ENCODE measurements around the gene ANKRD24.

- TF ChIP-seq CTCF (IDR thresholded peaks at IDR 0.05) (no peak), RCOR1 (IDR thresholded peaks at IDR 0.05; ENCODE audit: low read length) (no peak), MAX (IDR thresholded peaks at IDR 0.05; ENCODE audit: low read depth) (no peak), REST (IDR thresholded peaks at IDR 0.05; ENCODE audit: low read depth, low read length) (no peak), GATA2 (CRISPR knock-in tag; IDR thresholded peaks at IDR 0.05) (no peak), RFX5 (IDR thresholded peaks at IDR 0.05; ENCODE audit: low read length) (no peak), EZH2phosphoT487 (IDR thresholded peaks at IDR 0.05; ENCODE audit: borderline replicate concordance, low read depth) (no peak), ELF1 (IDR thresholded peaks at IDR 0.05) (no peak), MEF2A (IDR thresholded peaks at IDR 0.05; ENCODE audit: borderline replicate concordance, low read depth) (no peak), USF2 (IDR thresholded peaks at IDR 0.05; ENCODE audit: borderline replicate concordance, low read depth, low read length) (no peak), CHD2 (IDR thresholded peaks at IDR 0.05; ENCODE audit: low read length, partially characterized antibody) (no peak), MXI1 (IDR thresholded peaks at IDR 0.05; ENCODE audit: low read depth, low read length) (no peak), TEAD4 (IDR thresholded peaks at IDR 0.05; ENCODE audit: borderline replicate concordance, insufficient read depth) (no peak)
Measured at GRCh38 chr19:4194353-4194752, 11.9 kb downstream of the ANKRD24 start.

Measured in SK-N-SH (cell line).